Measurements from ENCODE around the gene PRKCB.

GRCh38 chr16:24022797-24023196, 187.0 kb downstream of the PRKCB start:
- TF ChIP-seq EP300 (IDR thresholded peaks at IDR 0.05) (no peak), POLR2A (IDR thresholded peaks at IDR 0.05) (no peak)
- TF ChIP-seq, protein P1, sequence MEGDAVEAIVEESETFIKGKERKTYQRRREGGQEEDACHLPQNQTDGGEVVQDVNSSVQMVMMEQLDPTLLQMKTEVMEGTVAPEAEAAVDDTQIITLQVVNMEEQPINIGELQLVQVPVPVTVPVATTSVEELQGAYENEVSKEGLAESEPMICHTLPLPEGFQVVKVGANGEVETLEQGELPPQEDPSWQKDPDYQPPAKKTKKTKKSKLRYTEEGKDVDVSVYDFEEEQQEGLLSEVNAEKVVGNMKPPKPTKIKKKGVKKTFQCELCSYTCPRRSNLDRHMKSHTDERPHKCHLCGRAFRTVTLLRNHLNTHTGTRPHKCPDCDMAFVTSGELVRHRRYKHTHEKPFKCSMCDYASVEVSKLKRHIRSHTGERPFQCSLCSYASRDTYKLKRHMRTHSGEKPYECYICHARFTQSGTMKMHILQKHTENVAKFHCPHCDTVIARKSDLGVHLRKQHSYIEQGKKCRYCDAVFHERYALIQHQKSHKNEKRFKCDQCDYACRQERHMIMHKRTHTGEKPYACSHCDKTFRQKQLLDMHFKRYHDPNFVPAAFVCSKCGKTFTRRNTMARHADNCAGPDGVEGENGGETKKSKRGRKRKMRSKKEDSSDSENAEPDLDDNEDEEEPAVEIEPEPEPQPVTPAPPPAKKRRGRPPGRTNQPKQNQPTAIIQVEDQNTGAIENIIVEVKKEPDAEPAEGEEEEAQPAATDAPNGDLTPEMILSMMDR (IDR thresholded peaks at IDR 0.05): no peak

Measured in ovary (tissue), 3 donors.